ENCODE data around the gene OR51B5. TPM values are rescaled to one million over a fixed set of nuclear protein-coding genes. Genes with fewer than 3 reads are reported as not detected.
"Not testable (repeated sequence)": the region's sequence is repeated elsewhere in the genome, so short reads cannot be mapped to it uniquely, and the experiment has no call there.

The OR51B5 gene
- total RNA-seq, 1 donor from 2014 or later: 0.82 TPM

- DNase-seq (ENCODE audit: low spot score in 2 of 2); FAIRE-seq: not testable (repeated sequence)
These were observed 6.1 kb downstream of the OR51B5 start for GRCh38 chr11:5337253-5337652.

DNA sequence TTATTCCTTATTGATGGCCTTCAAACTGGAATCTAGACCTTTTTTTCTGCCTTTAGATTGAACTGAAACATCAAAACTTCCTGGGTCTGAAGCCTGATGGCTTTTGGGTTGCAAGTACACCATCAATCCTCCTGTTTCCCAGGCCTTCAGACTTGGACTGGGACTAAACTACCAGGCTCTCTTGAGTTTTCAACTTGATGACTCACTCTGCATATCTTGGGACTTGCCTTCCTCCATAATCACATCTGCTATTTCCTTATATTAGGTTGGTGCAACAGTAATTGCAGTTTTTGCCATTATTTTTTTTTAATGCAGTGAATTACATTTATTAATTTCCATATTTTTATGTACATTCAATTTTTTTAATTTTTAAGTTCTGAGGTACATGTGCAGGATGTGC is 7.0 kb downstream of the OR51B5 start:
- FAIRE-seq: no peak
- no peak for DNase-seq (ENCODE audit: low spot score in 2 of 2)

DNA sequence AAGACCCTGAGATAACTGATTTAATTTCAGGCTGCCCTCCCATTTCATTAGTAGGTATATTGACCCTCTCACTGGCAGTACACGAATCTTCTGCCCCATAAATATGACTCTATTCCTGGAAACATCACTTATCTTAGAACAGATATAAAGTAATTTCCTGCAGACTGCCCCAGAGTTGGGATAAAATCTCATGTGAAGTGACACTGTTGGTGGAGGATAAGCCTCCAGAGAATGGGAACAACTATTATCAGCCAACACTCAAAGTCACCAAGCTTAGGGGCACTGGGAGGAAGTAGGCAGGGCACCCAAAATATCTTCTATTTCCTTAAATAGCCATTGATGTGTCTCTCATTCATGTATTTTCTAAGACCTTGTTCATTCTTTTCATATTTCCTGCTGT is 8.2 kb downstream of the OR51B5 start:
- FAIRE-seq: no peak
- no peak for DNase-seq (ENCODE audit: low spot score in 2 of 2)

- no peak for DNase-seq (ENCODE audit: low spot score in 2 of 2)
- no peak for FAIRE-seq
These were observed 19.1 kb downstream of the OR51B5 start, which contains the start of gene OR51B2 for GRCh38 chr11:5324197-5324596. Gene OR51B2 (minus strand): TSS chr11:5324297. CDS start chr11:5324297, 0 bp downstream.

DNA sequence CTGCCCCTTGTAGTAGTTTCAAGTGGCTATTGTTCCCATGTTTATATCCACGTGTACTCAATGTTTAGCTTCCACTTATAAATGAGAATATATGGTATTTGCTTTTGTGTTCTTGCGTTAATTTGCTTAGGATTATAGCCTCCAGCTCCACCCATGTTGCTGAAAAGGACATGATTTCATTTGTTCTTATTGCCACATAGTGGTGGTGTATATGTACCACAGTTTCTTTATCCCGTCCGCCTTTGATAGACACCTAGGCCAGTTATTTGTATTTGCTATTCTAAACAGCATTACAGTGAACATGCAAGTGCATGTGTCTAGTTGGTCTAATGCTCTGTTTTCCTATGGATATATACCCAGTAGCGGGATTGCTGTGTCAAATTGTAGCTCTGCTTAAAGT is 26.0 kb downstream of the OR51B5 start:
- DNase-seq (ENCODE audit: low spot score in 2 of 2): no peak
- FAIRE-seq: no peak

GRCh38 chr11:5313326-5314023 is 29.8 kb downstream of the OR51B5 start:
- not testable (repeated sequence) for FAIRE-seq; DNase-seq (ENCODE audit: low spot score in 2 of 2)

- FAIRE-seq (no peak), DNase-seq (ENCODE audit: low spot score in 2 of 2) (no peak)
These were observed 32.9 kb downstream of the OR51B5 start for GRCh38 chr11:5310423-5310822.

GRCh38 chr11:5307256-5308019 is 35.9 kb downstream of the OR51B5 start:
- DNase-seq (ENCODE audit: low spot score in 2 of 2) (no peak), FAIRE-seq (no peak)

DNA sequence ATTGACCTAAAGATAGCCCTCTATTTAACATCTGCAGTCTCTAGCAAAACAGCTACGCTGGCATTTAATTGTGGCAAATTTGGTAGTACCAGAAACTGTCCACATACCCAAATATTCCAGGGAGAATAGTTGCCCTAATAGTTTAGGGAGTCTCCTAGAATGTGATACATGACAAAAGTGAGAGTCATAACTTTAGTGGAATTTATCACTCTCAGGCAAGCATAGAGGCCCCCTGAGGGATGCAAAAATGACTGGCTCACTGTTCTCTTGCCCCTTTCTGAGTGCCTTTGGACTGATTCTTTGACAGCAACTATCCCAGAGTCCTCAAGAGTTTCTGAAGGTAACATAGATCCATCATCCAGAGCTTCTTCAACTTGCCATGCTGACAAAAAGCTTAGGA is 39.3 kb downstream of the OR51B5 start:
- DNase-seq (ENCODE audit: low spot score in 2 of 2) (no peak), FAIRE-seq (no peak)

DNA sequence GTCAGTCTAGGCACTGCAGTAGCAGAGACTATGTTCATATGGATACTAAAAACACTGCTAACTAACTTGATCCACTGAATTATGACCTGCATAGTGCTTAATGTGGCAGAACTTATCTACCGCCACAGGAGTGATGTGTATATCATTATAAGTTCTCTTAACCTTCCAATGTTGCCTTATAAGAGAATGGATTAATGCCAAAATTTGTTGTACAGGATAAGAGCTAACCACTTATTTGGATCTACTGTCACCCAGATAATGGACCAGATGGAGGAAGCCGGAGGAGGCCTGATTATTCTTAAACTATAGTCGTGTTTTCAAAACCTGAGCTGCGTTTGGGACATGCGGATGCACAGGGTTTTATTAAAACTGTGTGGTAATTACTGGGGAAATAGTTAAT is 39.7 kb downstream of the OR51B5 start:
- FAIRE-seq (no peak), DNase-seq (ENCODE audit: low spot score in 2 of 2) (no peak)

DNA sequence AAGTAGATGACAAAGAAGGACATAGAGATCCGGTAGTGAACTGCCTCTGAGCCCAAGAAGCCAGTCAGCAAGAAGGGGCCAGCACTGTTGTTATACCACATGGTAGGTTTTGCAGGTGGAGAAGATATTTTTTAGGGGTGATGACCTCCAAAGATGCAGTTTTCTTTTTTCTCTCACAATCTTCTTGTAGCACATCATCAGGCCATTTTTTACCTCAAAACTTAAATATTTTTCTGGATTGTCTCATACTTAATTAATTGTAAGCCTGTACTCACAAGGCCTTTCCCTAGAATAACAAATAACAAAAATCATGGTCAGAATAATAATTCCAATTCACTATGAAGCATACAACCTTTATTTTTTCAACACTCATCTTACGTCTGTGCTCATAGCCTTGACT is 41.5 kb downstream of the OR51B5 start, which contains the start of gene OR51B4:
Gene OR51B4, minus strand, starts transcription at position 101 of the 400 bp plus-strand sequence. Its CDS starts 0 bp downstream, at position 101.
- no peak for DNase-seq (ENCODE audit: low spot score in 2 of 2)
- no peak for FAIRE-seq

DNA sequence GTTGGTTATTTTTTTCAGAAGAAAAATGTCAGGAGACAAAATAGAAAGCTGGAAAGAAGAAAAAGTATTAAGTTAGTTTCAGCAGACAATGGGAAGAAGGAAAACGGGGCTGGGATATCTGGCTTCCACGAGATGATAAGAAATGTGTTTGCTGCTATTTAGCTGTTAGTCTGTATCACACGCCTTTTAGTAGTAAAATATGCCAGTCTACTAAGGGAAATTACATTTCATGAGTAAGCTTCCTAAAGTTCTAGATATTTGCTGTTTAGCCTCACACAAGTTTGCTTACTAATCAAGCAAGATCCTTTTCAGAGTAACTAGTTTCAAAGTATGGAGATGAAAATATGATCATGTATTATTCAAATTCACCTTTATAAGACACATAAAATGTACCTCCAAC is 43.1 kb downstream of the OR51B5 start:
- DNase-seq (ENCODE audit: low spot score in 2 of 2) (no peak), FAIRE-seq (no peak)

DNA sequence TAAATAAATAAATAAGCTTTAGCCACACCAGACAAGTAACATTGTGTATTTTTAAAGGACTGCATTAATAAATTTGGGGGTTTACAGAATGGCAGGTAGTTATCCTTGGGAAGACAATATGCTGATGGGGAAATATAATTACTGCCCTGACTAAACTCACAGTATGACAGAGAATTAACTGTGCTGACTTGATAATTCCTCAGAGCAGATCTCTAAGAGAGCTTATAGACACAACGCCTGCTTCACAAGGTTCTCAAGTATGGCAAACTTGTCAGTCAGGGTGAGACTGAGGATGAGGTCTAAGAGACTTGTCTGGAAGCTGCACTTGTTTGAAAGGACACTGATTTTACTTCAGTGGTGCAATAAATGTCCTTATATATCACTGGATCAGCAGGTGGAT is 44.9 kb downstream of the OR51B5 start:
- DNase-seq (ENCODE audit: low spot score in 2 of 2): no peak
- FAIRE-seq: no peak

DNA sequence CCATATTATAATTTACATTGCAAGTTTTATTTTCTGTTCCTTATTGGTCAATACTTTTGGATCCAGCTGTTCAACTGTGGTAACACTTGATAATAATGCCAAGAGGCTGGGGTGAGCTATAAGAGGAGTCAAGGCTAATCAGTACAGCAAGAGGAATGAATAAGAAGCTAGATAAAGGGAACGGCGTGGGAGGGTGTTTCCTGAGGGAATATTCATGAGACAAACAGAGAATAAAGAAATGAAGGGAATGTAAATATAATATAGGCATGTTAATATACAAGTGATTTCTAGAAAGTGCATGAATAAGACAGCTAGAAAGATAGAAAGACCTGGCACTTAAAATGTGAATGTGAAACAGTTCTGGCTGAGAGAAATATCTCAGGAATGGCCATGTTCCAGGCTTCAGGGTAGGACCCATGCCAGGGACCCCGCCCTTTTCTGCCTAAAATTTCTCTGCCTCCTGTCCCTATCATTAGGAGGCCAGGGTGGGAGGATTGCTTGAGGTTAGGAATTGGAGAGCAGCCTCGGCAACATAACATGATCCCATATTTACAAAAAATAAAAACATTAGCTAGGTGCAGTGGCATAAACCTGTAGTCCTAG is 45.5 kb downstream of the OR51B5 start:
- FAIRE-seq (no peak), DNase-seq (ENCODE audit: low spot score in 2 of 2) (no peak)

- FAIRE-seq; DNase-seq (ENCODE audit: low spot score in 2 of 2): not testable (repeated sequence)
These were observed 48.9 kb downstream of the OR51B5 start for GRCh38 chr11:5294342-5294995.

DNA sequence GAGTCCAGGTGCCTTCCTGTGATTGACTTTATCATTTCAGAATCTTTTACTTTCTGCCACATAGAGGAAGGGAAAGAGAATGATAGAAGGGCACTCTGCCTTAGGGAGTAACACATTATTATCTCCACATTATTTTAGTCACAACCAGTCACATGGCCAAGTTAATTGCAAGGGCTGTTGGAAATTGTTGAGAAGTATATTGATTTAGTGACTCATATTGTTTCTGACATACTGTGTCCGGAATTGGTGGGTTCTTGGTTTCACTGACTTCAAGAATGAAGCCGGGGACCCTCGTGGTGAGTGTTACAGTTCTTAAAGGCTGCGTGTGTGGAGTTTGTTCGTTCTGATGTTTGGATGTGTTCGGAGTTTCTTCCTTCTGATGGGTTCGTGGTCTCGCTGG is 50.3 kb downstream of the OR51B5 start:
- no peak for DNase-seq (ENCODE audit: low spot score in 2 of 2)
- FAIRE-seq: no peak

Small RNA genes lying within 50 kb of the gene (small RNA-seq; reads per million reads assigned to genes)
- not detected for gene AC104389.3

Other genes with a start within 250 kb of the OR51B5 start
- not detected for gene OR52A5, start 205.2 kb downstream of the OR51B5 start, total RNA-seq
- under 0.01 TPM for gene OR52A1, start 188.8 kb downstream of the OR51B5 start, total RNA-seq
- not detected for gene OR51V1, start 142.8 kb downstream of the OR51B5 start, total RNA-seq
- 552 TPM for gene HBB, start 116.5 kb downstream of the OR51B5 start, total RNA-seq
- not detected for gene HBD, start 109.0 kb downstream of the OR51B5 start, total RNA-seq
- gene HBG1, start 93.7 kb downstream of the OR51B5 start, total RNA-seq: 2.0 TPM
- gene HBG2, start 88.7 kb downstream of the OR51B5 start, total RNA-seq: 2,646 TPM
- 15.1 TPM for gene HBE1, start 73.6 kb downstream of the OR51B5 start, total RNA-seq
- 0.41 TPM for gene OR51B4, start 41.6 kb downstream of the OR51B5 start, total RNA-seq
- 0.41 TPM for gene OR51B2, start 19.2 kb downstream of the OR51B5 start, total RNA-seq
- gene OR51B6, start 8.0 kb upstream of the OR51B5 start, total RNA-seq: not detected
- not detected for gene OR51M1, start 40.3 kb upstream of the OR51B5 start, total RNA-seq
- not detected for gene OR51Q1, start 78.6 kb upstream of the OR51B5 start, total RNA-seq
- not detected for gene OR51I1, start 98.0 kb upstream of the OR51B5 start, total RNA-seq
- not detected for gene OR51I2, start 105.8 kb upstream of the OR51B5 start, total RNA-seq
- gene OR52D1, start 145.2 kb upstream of the OR51B5 start, total RNA-seq: not detected
- under 0.01 TPM for gene UBQLN3, start 166.4 kb upstream of the OR51B5 start, total RNA-seq
- gene UBQLNL, start 173.2 kb upstream of the OR51B5 start, total RNA-seq: under 0.01 TPM
- gene OR52H1, start 205.0 kb upstream of the OR51B5 start, total RNA-seq: 0.41 TPM
- gene OR52B6, start 237.4 kb upstream of the OR51B5 start, total RNA-seq: not detected

Measured in frontal cortex (tissue), 4 donors.